Panc1 (cell line): ENCODE results near the gene LITAFD. TPM values are rescaled to one million over a fixed set of nuclear protein-coding genes. Genes with fewer than 3 reads are reported as not detected.

Experiments
- ATAC-seq: fragments of 200-7000 bp; cut with Tn5 transposase; 2 replicates; pipeline ENCODE4 v1.9.1; 2020; ENCODE audit warnings: mild to moderate bottlenecking, moderate library complexity
- BruUV-seq: library from RNA; stranded (reverse); fragments of 400-500 nt; replicated peaks from 2 replicates; lab custom pipeline; 2021; lab: Mats Ljungman, UMichigan
- CTCF ChIA-PET: fragments of 300-600 bp; sonication (Branson Sonifier 250); formaldehyde crosslinking; loops from one replicate; lab custom pipeline; 2022; ENCODE audit warnings: antibody characterized with exemption; lab: Charles Lee
- POLR2A ChIA-PET: fragments of 300-600 bp; sonication (Branson Sonifier 250); formaldehyde crosslinking; loops from one replicate; lab custom pipeline; 2022; ENCODE audit warnings: antibody characterized with exemption; lab: Charles Lee
- DNase-seq: peaks from one replicate; pipeline ENCODE4 v3.0.0-alpha.2; 2010; ENCODE audit warnings: low read depth, low spot score
- H3K27ac ChIP-seq: 2 replicates; pipeline ENCODE4 v1.5.1; 2011; ENCODE audit warnings: mild to moderate bottlenecking, low read length, inconsistent platforms
- H3K27me3 ChIP-seq: fragments of 200-500 bp; sonication (Bioruptor generic); 2 replicates; pipeline ENCODE4 v1.6.0; 2014; ENCODE audit warnings: low read length, inconsistent platforms; ENCODE audit not compliant: control insufficient read depth, insufficient read depth
- H3K36me3 ChIP-seq: fragments of 200-500 bp; sonication (Bioruptor generic); 2 replicates; pipeline ENCODE4 v1.5.1; 2014; ENCODE audit warnings: inconsistent platforms, mild to moderate bottlenecking, low read length, moderate library complexity; ENCODE audit not compliant: control insufficient read depth, insufficient read depth
- H3K4me1 ChIP-seq: 2 replicates; pipeline ENCODE4 v1.5.1; 2011; ENCODE audit warnings: inconsistent platforms, mild to moderate bottlenecking, low read length, moderate library complexity; ENCODE audit not compliant: control insufficient read depth, insufficient read depth
- H3K4me3 ChIP-seq, 2 experiments: 2 replicates each; pipeline ENCODE4 v1.5.1; 2011 to 2012; ENCODE audit warnings: low read depth in 2 of 2, low read length in 2 of 2, mild to moderate bottlenecking in 2 of 2, inconsistent platforms in 1 of 2, moderate library complexity in 1 of 2
- H3K9me3 ChIP-seq: fragments of 200-500 bp; sonication (Bioruptor generic); 2 replicates; pipeline ENCODE4 v1.5.1; 2014; ENCODE audit warnings: low read depth, mild to moderate bottlenecking, inconsistent platforms, low read length, moderate library complexity; ENCODE audit not compliant: control insufficient read depth, insufficient read depth
- POLR2AphosphoS5 ChIP-seq: IDR thresholded peaks from 2 replicates; pipeline ENCODE4 v1.6.1; 2012; ENCODE audit warnings: mild to moderate bottlenecking, low read depth, low read length, moderate library complexity
- REST ChIP-seq, 2 experiments: IDR thresholded peaks; 2 replicates each; pipeline ENCODE4 v1.6.1; 2011 to 2012; ENCODE audit warnings: low read depth in 2 of 2, control low read depth in 1 of 2, low read length in 1 of 2, mild to moderate bottlenecking in 1 of 2, moderate library complexity in 1 of 2; ENCODE audit not compliant: insufficient read depth in 1 of 2
- SIN3A ChIP-seq: IDR thresholded peaks from 2 replicates; pipeline ENCODE4 v1.6.1; 2012; ENCODE audit warnings: low read depth, mild to moderate bottlenecking, low read length, moderate library complexity, borderline replicate concordance; ENCODE audit not compliant: insufficient read depth
- TCF7L2 ChIP-seq: IDR thresholded peaks from 2 replicates; pipeline ENCODE4 v1.6.1; 2011; ENCODE audit warnings: mild to moderate bottlenecking, low read depth, low read length, inconsistent platforms
- in situ Hi-C: cut with HindIII; loops from 2 replicates; pipeline ENCODE4 v1.10.0; 2016; ENCODE audit warnings: low sequenced_read_pairs, low pct_unique_long_range_greater_than_20kb
- intact Hi-C: fragments of 100-400 bp; cut with micrococcal nuclease; formaldehyde crosslinking; loops from one replicate; pipeline ENCODE4 v1.10.0; 2022; ENCODE audit not compliant: unreplicated experiment
- total RNA-seq: library from RNA; stranded (reverse); gene quantifications from one replicate; pipeline ENCODE4 v1.2.1, GENCODE V29; 2021; ENCODE audit not compliant: unreplicated experiment
- TF ChIP-seq, protein P1 (sequence below): fragments of 450-650 bp; IDR thresholded peaks from 2 replicates; pipeline ENCODE4 v1.5.1; 2017; ENCODE audit warnings: mild to moderate bottlenecking

The LITAFD gene
- total RNA-seq, 1 experiment from 2014 or later = not detected

- no peak for TF ChIP-seq TCF7L2
- TF ChIP-seq, protein P1, sequence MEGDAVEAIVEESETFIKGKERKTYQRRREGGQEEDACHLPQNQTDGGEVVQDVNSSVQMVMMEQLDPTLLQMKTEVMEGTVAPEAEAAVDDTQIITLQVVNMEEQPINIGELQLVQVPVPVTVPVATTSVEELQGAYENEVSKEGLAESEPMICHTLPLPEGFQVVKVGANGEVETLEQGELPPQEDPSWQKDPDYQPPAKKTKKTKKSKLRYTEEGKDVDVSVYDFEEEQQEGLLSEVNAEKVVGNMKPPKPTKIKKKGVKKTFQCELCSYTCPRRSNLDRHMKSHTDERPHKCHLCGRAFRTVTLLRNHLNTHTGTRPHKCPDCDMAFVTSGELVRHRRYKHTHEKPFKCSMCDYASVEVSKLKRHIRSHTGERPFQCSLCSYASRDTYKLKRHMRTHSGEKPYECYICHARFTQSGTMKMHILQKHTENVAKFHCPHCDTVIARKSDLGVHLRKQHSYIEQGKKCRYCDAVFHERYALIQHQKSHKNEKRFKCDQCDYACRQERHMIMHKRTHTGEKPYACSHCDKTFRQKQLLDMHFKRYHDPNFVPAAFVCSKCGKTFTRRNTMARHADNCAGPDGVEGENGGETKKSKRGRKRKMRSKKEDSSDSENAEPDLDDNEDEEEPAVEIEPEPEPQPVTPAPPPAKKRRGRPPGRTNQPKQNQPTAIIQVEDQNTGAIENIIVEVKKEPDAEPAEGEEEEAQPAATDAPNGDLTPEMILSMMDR = no peak
- TF ChIP-seq POLR2AphosphoS5 = no peak
- Histone ChIP-seq H3K36me3 (peaks cover 3% of the 10 kb centered on the region; the same call in 1 of the 2 replicates), H3K27me3 (no peaks in the 10 kb centered on the region), H3K27ac (no peak overlapping the region), H3K9me3 (no peaks in the 10 kb centered on the region), H3K4me1 (peaks cover 26% of the 10 kb centered on the region), H3K4me3 (no peak overlapping the region)
- intact Hi-C loops = no loop called here
- in situ Hi-C loops = no loop called here
- no TSS peak for BruUV-seq
- ChIA-PET CTCF (no interaction called here), POLR2A (no interaction called here)
- no peak for ATAC-seq
- no peak for DNase-seq
Observed at GRCh38 chr16:8846401-8846932, 35.7 kb upstream of the LITAFD start.

DNA sequence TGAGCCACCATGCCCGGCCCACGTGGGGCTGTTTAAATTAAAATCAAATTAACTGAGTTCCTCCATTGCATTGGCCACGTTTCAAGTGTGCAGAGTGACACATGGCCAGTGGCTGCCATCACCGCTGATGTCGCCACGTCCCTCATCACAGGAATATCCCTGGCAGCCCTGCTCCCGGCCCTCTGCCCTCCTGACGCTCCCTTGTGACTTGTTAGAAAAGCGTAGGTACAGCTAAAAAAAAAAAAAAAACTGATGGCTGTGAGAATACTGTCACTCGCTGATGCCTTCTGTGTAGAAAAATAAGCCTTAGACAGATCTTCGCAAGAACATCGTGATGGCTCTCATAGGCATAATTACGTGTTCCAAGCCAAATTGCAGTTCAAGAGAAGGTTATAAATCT is 35.0 kb upstream of the LITAFD start:
- no peak for ATAC-seq
- intact Hi-C loops = no loop called here
- in situ Hi-C loops = no loop called here
- no peak overlapping the region for H3K4me3 ChIP-seq
- H3K27ac ChIP-seq = no peak overlapping the region
- no peaks in the 10 kb centered on the region for H3K27me3 ChIP-seq
- ChIA-PET POLR2A (no interaction called here), CTCF (no interaction called here)
- peaks cover 3% of the 10 kb centered on the region; the same call in 1 of the 2 replicates for H3K36me3 ChIP-seq
- TF ChIP-seq REST (IDR thresholded peaks at IDR 0.05; ENCODE audit: insufficient read depth in 1 of 2, low read depth in 2 of 2, low read length in 1 of 2) (no peak), SIN3A (no peak)
- no peak for DNase-seq
- H3K4me1 ChIP-seq = peaks cover 26% of the 10 kb centered on the region
- no TSS peak for BruUV-seq
- no peaks in the 10 kb centered on the region for H3K9me3 ChIP-seq

GRCh38 chr16:8847623-8848022 is 34.5 kb upstream of the LITAFD start:
- POLR2A ChIA-PET = no interaction called here
- Histone ChIP-seq H3K36me3 (peaks cover 3% of the 10 kb centered on the region; the same call in 1 of the 2 replicates), H3K4me1 (peaks cover 26% of the 10 kb centered on the region), H3K27ac (no peak overlapping the region), H3K9me3 (no peaks in the 10 kb centered on the region), H3K27me3 (no peaks in the 10 kb centered on the region), H3K4me3 (no peak overlapping the region)
- TF ChIP-seq SIN3A = no peak
- no peak for TF ChIP-seq POLR2AphosphoS5
- TF ChIP-seq, protein P1 = no peak
- no peak for TF ChIP-seq TCF7L2
- CTCF ChIA-PET = no interaction called here
- BruUV-seq = no TSS peak
- in situ Hi-C loops = no loop called here
- DNase-seq = no peak
- intact Hi-C loops = no loop called here
- ATAC-seq = no peak
